SK-N-SH (cell line): ENCODE results near the gene RBPJL.

Experiments used
- EZH2phosphoT487 ChIP-seq: fragments of 200-600 bp; sonication (generic); IDR thresholded peaks from 2 replicates; pipeline ENCODE4 v1.6.1; 2017; ENCODE audit warnings: low read depth, mixed run types, mild to moderate bottlenecking, antibody characterized with exemption, moderate library complexity, borderline replicate concordance
- FOSL2 ChIP-seq: IDR thresholded peaks from 2 replicates; pipeline ENCODE4 v1.4.0; 2012; ENCODE audit warnings: low read depth, mild to moderate bottlenecking, moderate library complexity, borderline replicate concordance
- FOXJ3 ChIP-seq: sonication (generic); formaldehyde crosslinking; IDR thresholded peaks from 2 replicates; pipeline ENCODE4 v1.5.1; 2020; ENCODE audit warnings: mild to moderate bottlenecking, missing genetic modification reagents
- FOXM1 ChIP-seq: IDR thresholded peaks from 2 replicates; pipeline ENCODE4 v1.4.0; 2012; ENCODE audit warnings: low read depth, mild to moderate bottlenecking
- GABPA ChIP-seq: IDR thresholded peaks from 2 replicates; pipeline ENCODE4 v1.4.0; 2012; ENCODE audit warnings: low read depth, mild to moderate bottlenecking
- JUND ChIP-seq: IDR thresholded peaks from 2 replicates; pipeline ENCODE4 v1.4.0; 2012
- NRF1 ChIP-seq: IDR thresholded peaks from 2 replicates; pipeline ENCODE4 v1.6.1; 2012; ENCODE audit warnings: low read depth, mild to moderate bottlenecking, low read length
- RAD21 ChIP-seq: IDR thresholded peaks from 2 replicates; pipeline ENCODE4 v1.6.1; 2012; ENCODE audit warnings: mild to moderate bottlenecking, low read length
- RFX5 ChIP-seq: IDR thresholded peaks from 2 replicates; pipeline ENCODE4 v1.6.1; 2012; ENCODE audit warnings: mild to moderate bottlenecking, improper control_type of control experiment, low read length
- TAF1 ChIP-seq: IDR thresholded peaks from 2 replicates; pipeline ENCODE4 v1.6.1; 2012; ENCODE audit warnings: low read depth, mild to moderate bottlenecking, low read length, moderate library complexity, borderline replicate concordance
- TF ChIP-seq, protein P1 (sequence below): fragments of 200-600 bp; sonication (generic); IDR thresholded peaks from 2 replicates; pipeline ENCODE4 v1.6.1; 2017; ENCODE audit warnings: antibody characterized with exemption, mild to moderate bottlenecking, moderate library complexity

GRCh38 chr20:45301824-45302271 lies 4.8 kb upstream of the RBPJL start:
- TF ChIP-seq FOSL2 (no peak), NRF1 (no peak), TAF1 (no peak), FOXM1 (no peak), JUND (no peak), RAD21 (no peak), RFX5 (no peak), GABPA (no peak), FOXJ3 (CRISPR knock-in tag) (no peak), EZH2phosphoT487 (no peak)
- TF ChIP-seq, protein P1, sequence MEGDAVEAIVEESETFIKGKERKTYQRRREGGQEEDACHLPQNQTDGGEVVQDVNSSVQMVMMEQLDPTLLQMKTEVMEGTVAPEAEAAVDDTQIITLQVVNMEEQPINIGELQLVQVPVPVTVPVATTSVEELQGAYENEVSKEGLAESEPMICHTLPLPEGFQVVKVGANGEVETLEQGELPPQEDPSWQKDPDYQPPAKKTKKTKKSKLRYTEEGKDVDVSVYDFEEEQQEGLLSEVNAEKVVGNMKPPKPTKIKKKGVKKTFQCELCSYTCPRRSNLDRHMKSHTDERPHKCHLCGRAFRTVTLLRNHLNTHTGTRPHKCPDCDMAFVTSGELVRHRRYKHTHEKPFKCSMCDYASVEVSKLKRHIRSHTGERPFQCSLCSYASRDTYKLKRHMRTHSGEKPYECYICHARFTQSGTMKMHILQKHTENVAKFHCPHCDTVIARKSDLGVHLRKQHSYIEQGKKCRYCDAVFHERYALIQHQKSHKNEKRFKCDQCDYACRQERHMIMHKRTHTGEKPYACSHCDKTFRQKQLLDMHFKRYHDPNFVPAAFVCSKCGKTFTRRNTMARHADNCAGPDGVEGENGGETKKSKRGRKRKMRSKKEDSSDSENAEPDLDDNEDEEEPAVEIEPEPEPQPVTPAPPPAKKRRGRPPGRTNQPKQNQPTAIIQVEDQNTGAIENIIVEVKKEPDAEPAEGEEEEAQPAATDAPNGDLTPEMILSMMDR, result no peak
